Omental fat pad (tissue), 4 donors: ENCODE measurements around the gene E2F6. TPM values are rescaled to one million over a fixed set of nuclear protein-coding genes. Genes with fewer than 3 reads are reported as not detected.
A peak's percentile ranks its signal among the peaks of the same experiment; 100 is the strongest.

Experiments
- ATAC-seq: fragments of 150-250 bp; one replicate; pipeline ENCODE4 v1.9.1; 2016; ENCODE audit warnings: mild to moderate bottlenecking, moderate library complexity; ENCODE audit not compliant: low FRiP score
- DNase-seq: peaks from one replicate; pipeline ENCODE4 v3.0.0-alpha.2; 2019; ENCODE audit warnings: low spot score
- CTCF ChIP-seq, 3 donors: fragments of 450-650 bp; IDR thresholded peaks; one replicate each; pipeline ENCODE4 v1.5.1; 2016 to 2017; ENCODE audit warnings: antibody characterized with exemption in 3 of 3, mild to moderate bottlenecking in 3 of 3, moderate library complexity in 2 of 3
- total RNA-seq, 4 donors: library from RNA; depleted of rRNA; stranded (reverse); fragments of >200 nt; gene quantifications; one replicate each; pipeline ENCODE4 v1.1.0, GENCODE V29; 2016

The E2F6 gene, protein sequence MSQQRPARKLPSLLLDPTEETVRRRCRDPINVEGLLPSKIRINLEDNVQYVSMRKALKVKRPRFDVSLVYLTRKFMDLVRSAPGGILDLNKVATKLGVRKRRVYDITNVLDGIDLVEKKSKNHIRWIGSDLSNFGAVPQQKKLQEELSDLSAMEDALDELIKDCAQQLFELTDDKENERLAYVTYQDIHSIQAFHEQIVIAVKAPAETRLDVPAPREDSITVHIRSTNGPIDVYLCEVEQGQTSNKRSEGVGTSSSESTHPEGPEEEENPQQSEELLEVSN
- total RNA-seq: 10 to 100 TPM; 14.5 to 32.8 (median 25.8) TPM

GRCh38 chr2:11465485-11466306 is at the start of gene E2F6:
TSS of gene E2F6 (minus strand) at chr2:11466161. CDS start at chr2:11465879, 282 bp downstream.
- ATAC-seq: peak; percentile 99
- TF ChIP-seq CTCF (IDR thresholded peaks at IDR 0.05): no peak

GRCh38 chr2:11515490-11515981 is 49.6 kb upstream of the E2F6 start:
- TF ChIP-seq CTCF (IDR thresholded peaks at IDR 0.05): no peak
- DNase-seq (no peak), ATAC-seq (no peak)

More at GRCh38 chr2:11465485-11466306, at the start of gene E2F6:
- peak; percentile 63 for DNase-seq

- DNase-seq (no peak), ATAC-seq (no peak)
- no peak for TF ChIP-seq CTCF (IDR thresholded peaks at IDR 0.05)
Observed at GRCh38 chr2:11514904-11515303, 48.9 kb upstream of the E2F6 start.

GRCh38 chr2:11514081-11514730 is 48.2 kb upstream of the E2F6 start:
- ATAC-seq (no peak), DNase-seq (no peak)
- TF ChIP-seq CTCF (IDR thresholded peaks at IDR 0.05): no peak

GRCh38 chr2:11513319-11513718 is 47.4 kb upstream of the E2F6 start:
- DNase-seq: no peak
- ATAC-seq: no peak
- TF ChIP-seq CTCF (IDR thresholded peaks at IDR 0.05): no peak

- no peak for TF ChIP-seq CTCF (IDR thresholded peaks at IDR 0.05)
- ATAC-seq (no peak), DNase-seq (no peak)
Observed at GRCh38 chr2:11512431-11512830, 46.5 kb upstream of the E2F6 start.
